ENCODE results near the gene LAMTOR1.
"Not testable (repeated sequence)": the region's sequence is repeated elsewhere in the genome, so short reads cannot be mapped to it uniquely, and the experiment has no call there.

LAMTOR1 gene

GRCh38 chr11:72102946-72103753 lies at the start of gene LAMTOR1:
Gene LAMTOR1 (minus strand): TSS chr11:72103297. CDS start chr11:72103224, 73 bp downstream.
- H3K4me3 ChIP-seq (ENCODE audit: low read depth, low read length): peak within 1 kb of the TSS; percentile 94
- 0 out of 2 replicates have a peak, but pooled peaks have one; percentile 32 for TF ChIP-seq CTCF (IDR thresholded peaks at IDR 0.05; ENCODE audit: low read depth, low read length)

GRCh38 chr11:72150882-72151281 lies 47.8 kb upstream of the LAMTOR1 start:
- H3K4me3 ChIP-seq (ENCODE audit: low read depth, low read length): no peak overlapping the region
- no peak for TF ChIP-seq CTCF (IDR thresholded peaks at IDR 0.05; ENCODE audit: low read depth, low read length)

- no peak for TF ChIP-seq CTCF (IDR thresholded peaks at IDR 0.05; ENCODE audit: low read depth, low read length)
- H3K4me3 ChIP-seq (ENCODE audit: low read depth, low read length): no peak overlapping the region
These were observed 43.5 kb upstream of the LAMTOR1 start for GRCh38 chr11:72146625-72147024.

- no peak overlapping the region for H3K4me3 ChIP-seq (ENCODE audit: low read depth, low read length)
- TF ChIP-seq CTCF (IDR thresholded peaks at IDR 0.05; ENCODE audit: low read depth, low read length): no peak
These were observed 41.9 kb upstream of the LAMTOR1 start for GRCh38 chr11:72144807-72145565.

GRCh38 chr11:72142543-72142942 lies 39.4 kb upstream of the LAMTOR1 start:
- not testable (repeated sequence) for H3K4me3 ChIP-seq (ENCODE audit: low read depth, low read length)

GRCh38 chr11:72142086-72142485 lies 39.0 kb upstream of the LAMTOR1 start:
- H3K4me3 ChIP-seq (ENCODE audit: low read depth, low read length): not testable (repeated sequence)

GRCh38 chr11:72141066-72141465 lies 38.0 kb upstream of the LAMTOR1 start:
- H3K4me3 ChIP-seq (ENCODE audit: low read depth, low read length): no peak overlapping the region
- no peak for TF ChIP-seq CTCF (IDR thresholded peaks at IDR 0.05; ENCODE audit: low read depth, low read length)

GRCh38 chr11:72140661-72141060 lies 37.6 kb upstream of the LAMTOR1 start:
- no peak overlapping the region for H3K4me3 ChIP-seq (ENCODE audit: low read depth, low read length)
- TF ChIP-seq CTCF (IDR thresholded peaks at IDR 0.05; ENCODE audit: low read depth, low read length): no peak
